Lower lobe of right lung (tissue), 2 donors: ENCODE data around the gene RBFOX2. TPM values are rescaled to one million over a fixed set of nuclear protein-coding genes. Genes with fewer than 3 reads are reported as not detected.

Experiments
- ATAC-seq, 2 donors: fragments of 200-7000 bp; cut with Tn5 transposase; one replicate each; pipeline ENCODE4 v1.9.1; 2020 to 2022; ENCODE audit warnings: mild to moderate bottlenecking in 2 of 2, moderate library complexity in 2 of 2
- DNase-seq: peaks from one replicate; pipeline ENCODE4 v3.0.0-alpha.2; 2020
- H3K27ac ChIP-seq: fragments of 200-600 bp; one replicate; pipeline ENCODE4 v1.8.0; 2022
- H3K27me3 ChIP-seq: fragments of 200-600 bp; one replicate; pipeline ENCODE4 v1.8.0; 2022; ENCODE audit warnings: low read depth
- H3K36me3 ChIP-seq: fragments of 200-600 bp; one replicate; pipeline ENCODE4 v1.8.0; 2022; ENCODE audit warnings: mild to moderate bottlenecking
- H3K4me1 ChIP-seq: fragments of 200-600 bp; one replicate; pipeline ENCODE4 v1.8.0; 2022
- H3K4me3 ChIP-seq: fragments of 200-600 bp; one replicate; pipeline ENCODE4 v1.8.0; 2022; ENCODE audit warnings: mild to moderate bottlenecking
- H3K9me3 ChIP-seq: fragments of 200-600 bp; one replicate; pipeline ENCODE4 v1.8.0; 2022
- CTCF ChIP-seq: fragments of 200-600 bp; IDR thresholded peaks from one replicate; pipeline ENCODE4 v1.8.0; 2022; ENCODE audit warnings: antibody characterized with exemption, mild to moderate bottlenecking
- intact Hi-C: fragments of 100-400 bp; cut with DNase I; formaldehyde crosslinking; loops from one replicate; pipeline ENCODE4 v1.11.0; 2022
- total RNA-seq: library from RNA; stranded (reverse); fragmentation: NEBNext Ultra II Directional; extraction: Animal tissue kit (Norgen Biotek cat#: 25700); gene quantifications from one replicate; pipeline ENCODE4 v1.2.1, GENCODE V29; 2021
- donor health status: DM: no; HTN: yes; CAD: no; lungs with severe emphysema.

The RBFOX2 gene
- total RNA-seq, 1 donor from 2014 or later = 50.1 TPM

- Histone ChIP-seq H3K36me3 (no peaks in the 10 kb centered on the region), H3K4me3 (no peak overlapping the region), H3K27ac (no peak overlapping the region), H3K9me3 (no peaks in the 10 kb centered on the region), H3K27me3 (no peaks in the 10 kb centered on the region), H3K4me1 (peaks cover 9% of the 10 kb centered on the region)
- TF ChIP-seq CTCF = no peak
- intact Hi-C loops = no loop called here
- DNase-seq (no peak), ATAC-seq (no peak)
These were observed 46.7 kb downstream of the RBFOX2 start for GRCh38 chr22:35981900-35982299.

GRCh38 chr22:35978889-35979288 lies 49.7 kb downstream of the RBFOX2 start:
- no peak for DNase-seq
- ATAC-seq = no peak
- H3K27me3 ChIP-seq = no peaks in the 10 kb centered on the region
- H3K4me3 ChIP-seq = no peak overlapping the region
- H3K9me3 ChIP-seq = no peaks in the 10 kb centered on the region
- TF ChIP-seq CTCF = no peak
- H3K36me3 ChIP-seq = no peaks in the 10 kb centered on the region
- H3K4me1 ChIP-seq = peaks cover 28% of the 10 kb centered on the region
- intact Hi-C loops = no loop called here
- no peak overlapping the region for H3K27ac ChIP-seq

GRCh38 chr22:35978201-35978600 lies 50.4 kb downstream of the RBFOX2 start:
- Histone ChIP-seq H3K9me3 (no peaks in the 10 kb centered on the region), H3K36me3 (no peaks in the 10 kb centered on the region), H3K4me3 (no peak overlapping the region), H3K27ac (no peak overlapping the region), H3K4me1 (peaks cover 35% of the 10 kb centered on the region), H3K27me3 (no peaks in the 10 kb centered on the region)
- ATAC-seq = no peak
- no peak for TF ChIP-seq CTCF
- no peak for DNase-seq
- intact Hi-C loops = no loop called here

- DNase-seq (no peak), ATAC-seq (peak; percentile 69 to 77)
- no peaks in the 10 kb centered on the region for H3K36me3 ChIP-seq
- peaks cover 45% of the 10 kb centered on the region for H3K4me1 ChIP-seq
- no peaks in the 10 kb centered on the region for H3K27me3 ChIP-seq
- intact Hi-C loops = no loop called here
- H3K9me3 ChIP-seq = no peaks in the 10 kb centered on the region
- no peak overlapping the region for H3K27ac ChIP-seq
- H3K4me3 ChIP-seq = no peak overlapping the region
- TF ChIP-seq CTCF = no peak
These were observed 51.5 kb downstream of the RBFOX2 start for GRCh38 chr22:35977136-35977535.

- ATAC-seq (peak in 1 of 2 donors; percentile 27), DNase-seq (no peak)
- no peak overlapping the region for H3K4me3 ChIP-seq
- peak overlapping the region; percentile 75 for H3K27ac ChIP-seq
- no peaks in the 10 kb centered on the region for H3K36me3 ChIP-seq
- intact Hi-C loops = no loop called here
- H3K9me3 ChIP-seq = no peaks in the 10 kb centered on the region
- H3K4me1 ChIP-seq = peaks cover 60% of the 10 kb centered on the region
- TF ChIP-seq CTCF = no peak
- no peaks in the 10 kb centered on the region for H3K27me3 ChIP-seq
These were observed 55.2 kb downstream of the RBFOX2 start for GRCh38 chr22:35973388-35973787.

GRCh38 chr22:35972559-35972958 lies 56.1 kb downstream of the RBFOX2 start:
- intact Hi-C loops = no loop called here
- Histone ChIP-seq H3K27me3 (no peaks in the 10 kb centered on the region), H3K4me3 (no peak overlapping the region), H3K9me3 (no peaks in the 10 kb centered on the region), H3K36me3 (no peaks in the 10 kb centered on the region), H3K4me1 (peaks cover 60% of the 10 kb centered on the region), H3K27ac (peak overlapping the region; percentile 75)
- ATAC-seq (no peak), DNase-seq (no peak)
- no peak for TF ChIP-seq CTCF
